ENCODE data around the gene TGIF2. TPM values are rescaled to one million over a fixed set of nuclear protein-coding genes. Genes with fewer than 3 reads are reported as not detected.

The TGIF2 gene
- total RNA-seq, 1 experiment from 2014 or later: 58.4 TPM

DNA sequence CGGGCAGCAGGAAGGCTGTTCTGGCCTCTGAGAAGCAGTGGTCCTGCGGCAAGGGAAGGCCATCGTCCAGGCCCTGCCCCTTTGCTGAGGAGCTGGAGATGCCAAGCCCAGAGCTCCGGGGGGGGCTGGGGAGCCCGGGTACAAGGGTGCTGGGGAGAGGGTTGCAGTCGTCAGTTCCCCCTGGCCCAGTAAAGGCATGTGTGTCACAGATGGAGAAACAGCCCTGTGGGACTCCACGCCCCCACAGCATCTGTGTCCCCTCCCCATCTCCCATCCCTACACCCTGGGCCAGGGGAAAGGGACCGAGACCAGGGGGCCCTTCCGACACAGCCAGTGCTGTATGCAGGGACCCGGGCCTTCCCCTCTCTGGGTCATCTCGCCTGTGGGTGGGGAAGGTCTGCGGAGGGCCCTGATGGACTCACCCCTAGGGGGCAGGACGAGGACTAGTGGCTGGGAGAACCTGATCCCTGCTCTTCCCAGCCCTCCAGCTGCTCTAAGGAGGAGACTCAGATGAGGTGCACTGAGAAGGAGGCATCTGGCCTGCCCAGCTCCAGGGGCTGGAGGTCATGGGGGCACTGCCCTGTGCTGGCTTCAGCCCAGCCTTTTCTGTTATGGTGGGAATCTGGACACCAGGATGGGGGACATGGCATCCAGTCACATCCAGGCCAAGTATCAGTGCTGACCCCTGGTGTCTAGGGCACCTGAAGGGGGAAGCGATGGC lies 31.5 kb upstream of the TGIF2 start:
- CTCF ChIA-PET: interaction anchor here (0.6 to 2.8 kb wide), 6 partner anchors 20 to 321 kb away, joined by 3 to 11 read pairs (median 4); partner anchors contain the start of genes RAB5IF and TGIF2
- Mint-ChIP-seq H3K27ac (ENCODE audit: unreplicated experiment) (peak overlapping the region; percentile 78), H3K4me3 (ENCODE audit: unreplicated experiment) (peak overlapping the region; percentile 85)

DNA sequence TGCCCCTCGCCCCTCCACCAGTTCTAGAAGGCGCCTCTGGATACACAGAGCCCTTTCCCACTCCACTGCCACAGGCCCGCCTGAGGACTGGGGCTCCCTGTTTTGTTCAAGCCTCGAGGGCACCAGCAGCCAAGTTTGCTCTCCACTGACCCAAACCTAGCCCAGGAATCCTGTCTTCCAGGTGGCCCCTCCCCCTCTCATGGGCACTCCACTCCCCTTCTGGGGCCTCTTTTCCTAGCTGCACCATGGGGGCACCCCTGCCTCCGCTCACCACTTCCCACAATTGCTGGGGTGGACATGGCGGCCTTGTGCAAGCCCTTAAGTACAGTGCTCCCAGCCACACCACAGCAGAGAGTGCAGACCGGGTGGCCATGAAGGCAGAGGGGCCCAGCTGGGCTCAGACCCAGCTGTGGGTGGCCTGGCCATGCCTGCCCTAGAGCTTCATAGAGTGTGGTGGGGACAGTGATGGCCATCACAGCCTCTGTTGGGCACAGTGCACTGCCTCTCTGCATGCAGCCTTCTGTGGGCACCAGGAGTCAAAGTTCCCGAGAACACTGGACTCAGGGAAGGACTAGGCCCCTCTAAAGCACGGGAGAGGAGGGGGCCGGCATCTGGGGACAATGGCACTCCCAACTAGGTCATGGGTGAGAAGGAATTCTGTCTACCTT lies 30.7 kb upstream of the TGIF2 start:
- peaks cover 22% of the 10 kb centered on the region for H3K4me1 Mint-ChIP-seq (ENCODE audit: low read depth, unreplicated experiment)
- POLR2A ChIA-PET: interaction anchor here (0.9 to 1.5 kb wide), 3 partner anchors 30 to 204 kb away, joined by 3 to 7 read pairs (median 5); partner anchors contain the start of genes NDRG3, RAB5IF and TGIF2
- H3K4me3 ChIP-seq (ENCODE audit: low read depth, low read length): peak overlapping the region; percentile 68; the same call in 1 of the 2 replicates

More for the DNA sequence above, 31.5 kb upstream of the TGIF2 start:
- no peaks in the 10 kb centered on the region for H3K9me3 Mint-ChIP-seq (ENCODE audit: unreplicated experiment)
- DNase-seq: peak; percentile 82 to 83
- BruUV-seq (replicated peaks): TSS peak; percentile 32
- peaks cover 23% of the 10 kb centered on the region for H3K36me3 Mint-ChIP-seq (ENCODE audit: insufficient read depth, unreplicated experiment)
- intact Hi-C loops (cut with micrococcal nuclease; ENCODE audit: unreplicated experiment): no loop called here
- no peaks in the 10 kb centered on the region for H3K27me3 ChIP-seq (replicated peaks; ENCODE audit: control insufficient read depth, insufficient read depth, low read length)
- POLR2A ChIA-PET: interaction anchor here (0.7 to 1.4 kb wide), 3 partner anchors 63 to 802 kb away, joined by 3 to 7 read pairs (median 3); partner anchors contain the start of genes NDRG3 and RAB5IF
- no peaks in the 10 kb centered on the region for H3K27me3 Mint-ChIP-seq (ENCODE audit: insufficient read depth, unreplicated experiment)
- H3K4me1 ChIP-seq: peaks cover 24% of the 10 kb centered on the region
- H3K9me3 ChIP-seq: no peaks in the 10 kb centered on the region
- H3K4me3 ChIP-seq (ENCODE audit: low read depth, low read length): peak overlapping the region; percentile 68
- peak; percentile 62 to 88 for TF ChIP-seq CTCF (IDR thresholded peaks at IDR 0.05; ENCODE audit: insufficient read depth in 1 of 2, low read depth in 1 of 2, low read length in 1 of 2, severe bottlenecking in 1 of 2, unreplicated experiment in 1 of 2)
- H3K4me1 Mint-ChIP-seq (ENCODE audit: low read depth, unreplicated experiment): peaks cover 22% of the 10 kb centered on the region
- no peaks in the 10 kb centered on the region for H3K36me3 ChIP-seq (ENCODE audit: control insufficient read depth, insufficient read depth, low read length)

More for the DNA sequence above, 30.7 kb upstream of the TGIF2 start:
- CTCF ChIA-PET: interaction anchor here (0.7 to 2.8 kb wide), 5 partner anchors 30 to 321 kb away, joined by 3 to 11 read pairs (median 4); partner anchors contain the start of genes RAB5IF and TGIF2
- H3K36me3 Mint-ChIP-seq (ENCODE audit: insufficient read depth, unreplicated experiment): peaks cover 28% of the 10 kb centered on the region
- H3K27ac Mint-ChIP-seq (ENCODE audit: unreplicated experiment): peak overlapping the region; percentile 78
- H3K27me3 ChIP-seq (replicated peaks; ENCODE audit: control insufficient read depth, insufficient read depth, low read length): no peaks in the 10 kb centered on the region
- H3K36me3 ChIP-seq (ENCODE audit: control insufficient read depth, insufficient read depth, low read length): no peaks in the 10 kb centered on the region
- no peak for DNase-seq
- peaks cover 24% of the 10 kb centered on the region for H3K4me1 ChIP-seq
- TF ChIP-seq CTCF (IDR thresholded peaks at IDR 0.05; ENCODE audit: insufficient read depth in 1 of 2, low read depth in 1 of 2, low read length in 1 of 2, severe bottlenecking in 1 of 2, unreplicated experiment in 1 of 2): no peak
- no peaks in the 10 kb centered on the region for H3K27me3 Mint-ChIP-seq (ENCODE audit: insufficient read depth, unreplicated experiment)
- H3K9me3 Mint-ChIP-seq (ENCODE audit: unreplicated experiment): no peaks in the 10 kb centered on the region
- H3K9me3 ChIP-seq: no peaks in the 10 kb centered on the region
- peak overlapping the region; percentile 85 for H3K4me3 Mint-ChIP-seq (ENCODE audit: unreplicated experiment)
- intact Hi-C loops (cut with micrococcal nuclease; ENCODE audit: unreplicated experiment): no loop called here
- no TSS peak for BruUV-seq (replicated peaks)
